IPS-NIHi11 (cell line): Measurements from ENCODE around the gene LCE6A.

Source experiments
- DNase-seq: peaks from one replicate; pipeline ENCODE4 v3.0.0; 2012; ENCODE audit warnings: mixed read lengths, low spot score

Gene LCE6A

GRCh38 chr1:152842556-152842955, at the start of gene LCE6A:
LCE6A (plus strand) TSS chr1:152842856; CDS start chr1:152843521, 665 bp downstream.
- DNase-seq: no peak

GRCh38 chr1:152795686-152796085, 47.0 kb upstream of the LCE6A start:
- DNase-seq: no peak

GRCh38 chr1:152796421-152796820, 46.2 kb upstream of the LCE6A start, which contains the start of gene LCE1D:
LCE1D (plus strand) TSS chr1:152796721; CDS start chr1:152797795, 1,074 bp downstream.
- no peak for DNase-seq

- DNase-seq: no peak
These were observed 41.3 kb upstream of the LCE6A start for GRCh38 chr1:152801333-152801732.

- DNase-seq: no peak
These were observed 36.1 kb upstream of the LCE6A start, which contains the start of gene LCE1C for GRCh38 chr1:152806576-152806975. LCE1C (minus strand) TSS chr1:152806651; CDS start chr1:152805478, 1,173 bp downstream.

GRCh38 chr1:152811050-152811449, 31.6 kb upstream of the LCE6A start:
- no peak for DNase-seq

- DNase-seq: no peak
These were observed 31.0 kb upstream of the LCE6A start, which contains the start of gene LCE1B for GRCh38 chr1:152811671-152812070. LCE1B (plus strand) TSS chr1:152811971; CDS start chr1:152812447, 476 bp downstream.

- DNase-seq: no peak
These were observed 25.3 kb upstream of the LCE6A start for GRCh38 chr1:152817309-152817708.

- DNase-seq: no peak
These were observed 19.4 kb upstream of the LCE6A start for GRCh38 chr1:152823294-152823693.

- DNase-seq: no peak
These were observed 17.7 kb upstream of the LCE6A start for GRCh38 chr1:152824964-152825363.

GRCh38 chr1:152827173-152827572, 15.5 kb upstream of the LCE6A start, which contains the start of gene LCE1A:
LCE1A (plus strand) TSS chr1:152827473; CDS start chr1:152827473, 0 bp downstream.
- no peak for DNase-seq

- DNase-seq: no peak
These were observed 5.8 kb upstream of the LCE6A start for GRCh38 chr1:152836870-152837269.

GRCh38 chr1:152855661-152856060, 13.0 kb downstream of the LCE6A start:
- DNase-seq: no peak

- no peak for DNase-seq
These were observed 15.4 kb downstream of the LCE6A start for GRCh38 chr1:152858062-152858461.

- no peak for DNase-seq
These were observed 17.0 kb downstream of the LCE6A start, which contains the start of gene LCE7A for GRCh38 chr1:152859696-152860095. LCE7A (plus strand) TSS chr1:152859996; CDS start chr1:152860698, 702 bp downstream.

GRCh38 chr1:152860129-152860528, 17.5 kb downstream of the LCE6A start:
- DNase-seq: no peak

GRCh38 chr1:152861374-152861773, 18.7 kb downstream of the LCE6A start:
- DNase-seq: no peak

- no peak for DNase-seq
These were observed 21.8 kb downstream of the LCE6A start for GRCh38 chr1:152864443-152864842.

GRCh38 chr1:152866321-152866720, 23.7 kb downstream of the LCE6A start:
- DNase-seq: no peak

GRCh38 chr1:152869808-152870419, 27.3 kb downstream of the LCE6A start:
- peak; percentile 77 for DNase-seq

- peak; percentile 19 for DNase-seq
These were observed 28.4 kb downstream of the LCE6A start for GRCh38 chr1:152870831-152871730.

GRCh38 chr1:152871731-152872126, 29.1 kb downstream of the LCE6A start:
- no peak for DNase-seq

GRCh38 chr1:152873495-152873894, 30.8 kb downstream of the LCE6A start:
- no peak for DNase-seq
